Measurements from ENCODE around the gene PALB2. TPM values are rescaled to one million over a fixed set of nuclear protein-coding genes. Genes with fewer than 3 reads are reported as not detected.

The PALB2 gene
- total and polyA plus RNA-seq, 9 of the 15 experiments (the other 6 are each of a cell fraction or from before 2014, with no cell fraction given) = 7.0 to 25.8 (median 15.2) TPM

DNA sequence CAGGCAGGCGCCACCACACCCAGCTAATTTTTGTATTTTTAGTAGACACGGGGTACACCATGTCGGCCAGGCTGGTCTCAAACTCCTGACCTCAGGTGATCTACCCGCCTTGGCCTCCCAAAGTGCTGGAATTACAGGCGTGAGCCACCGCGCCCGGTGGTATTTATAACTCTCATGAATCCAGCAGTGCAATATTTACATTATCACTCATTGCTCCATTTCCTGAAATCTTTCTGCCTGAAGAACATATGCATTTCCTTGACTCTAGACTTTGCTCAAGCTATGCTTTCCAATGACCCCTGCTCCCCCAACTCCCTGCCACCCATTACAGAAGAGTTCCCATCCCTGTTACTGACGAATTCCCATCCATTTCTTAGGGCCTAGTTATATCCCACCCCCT lies 25.3 kb downstream of the PALB2 start (continued):
- TF ChIP-seq, protein P1, sequence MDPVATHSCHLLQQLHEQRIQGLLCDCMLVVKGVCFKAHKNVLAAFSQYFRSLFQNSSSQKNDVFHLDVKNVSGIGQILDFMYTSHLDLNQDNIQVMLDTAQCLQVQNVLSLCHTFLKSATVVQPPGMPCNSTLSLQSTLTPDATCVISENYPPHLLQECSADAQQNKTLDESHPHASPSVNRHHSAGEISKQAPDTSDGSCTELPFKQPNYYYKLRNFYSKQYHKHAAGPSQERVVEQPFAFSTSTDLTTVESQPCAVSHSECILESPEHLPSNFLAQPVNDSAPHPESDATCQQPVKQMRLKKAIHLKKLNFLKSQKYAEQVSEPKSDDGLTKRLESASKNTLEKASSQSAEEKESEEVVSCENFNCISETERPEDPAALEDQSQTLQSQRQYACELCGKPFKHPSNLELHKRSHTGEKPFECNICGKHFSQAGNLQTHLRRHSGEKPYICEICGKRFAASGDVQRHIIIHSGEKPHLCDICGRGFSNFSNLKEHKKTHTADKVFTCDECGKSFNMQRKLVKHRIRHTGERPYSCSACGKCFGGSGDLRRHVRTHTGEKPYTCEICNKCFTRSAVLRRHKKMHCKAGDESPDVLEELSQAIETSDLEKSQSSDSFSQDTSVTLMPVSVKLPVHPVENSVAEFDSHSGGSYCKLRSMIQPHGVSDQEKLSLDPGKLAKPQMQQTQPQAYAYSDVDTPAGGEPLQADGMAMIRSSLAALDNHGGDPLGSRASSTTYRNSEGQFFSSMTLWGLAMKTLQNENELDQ (CRISPR knock-in tag; IDR thresholded peaks at IDR 0.05; ENCODE audit: borderline replicate concordance) = no peak
- TF ChIP-seq OTX1 (CRISPR knock-in tag; IDR thresholded peaks at IDR 0.05) = no peak
- TF ChIP-seq, protein P2, sequence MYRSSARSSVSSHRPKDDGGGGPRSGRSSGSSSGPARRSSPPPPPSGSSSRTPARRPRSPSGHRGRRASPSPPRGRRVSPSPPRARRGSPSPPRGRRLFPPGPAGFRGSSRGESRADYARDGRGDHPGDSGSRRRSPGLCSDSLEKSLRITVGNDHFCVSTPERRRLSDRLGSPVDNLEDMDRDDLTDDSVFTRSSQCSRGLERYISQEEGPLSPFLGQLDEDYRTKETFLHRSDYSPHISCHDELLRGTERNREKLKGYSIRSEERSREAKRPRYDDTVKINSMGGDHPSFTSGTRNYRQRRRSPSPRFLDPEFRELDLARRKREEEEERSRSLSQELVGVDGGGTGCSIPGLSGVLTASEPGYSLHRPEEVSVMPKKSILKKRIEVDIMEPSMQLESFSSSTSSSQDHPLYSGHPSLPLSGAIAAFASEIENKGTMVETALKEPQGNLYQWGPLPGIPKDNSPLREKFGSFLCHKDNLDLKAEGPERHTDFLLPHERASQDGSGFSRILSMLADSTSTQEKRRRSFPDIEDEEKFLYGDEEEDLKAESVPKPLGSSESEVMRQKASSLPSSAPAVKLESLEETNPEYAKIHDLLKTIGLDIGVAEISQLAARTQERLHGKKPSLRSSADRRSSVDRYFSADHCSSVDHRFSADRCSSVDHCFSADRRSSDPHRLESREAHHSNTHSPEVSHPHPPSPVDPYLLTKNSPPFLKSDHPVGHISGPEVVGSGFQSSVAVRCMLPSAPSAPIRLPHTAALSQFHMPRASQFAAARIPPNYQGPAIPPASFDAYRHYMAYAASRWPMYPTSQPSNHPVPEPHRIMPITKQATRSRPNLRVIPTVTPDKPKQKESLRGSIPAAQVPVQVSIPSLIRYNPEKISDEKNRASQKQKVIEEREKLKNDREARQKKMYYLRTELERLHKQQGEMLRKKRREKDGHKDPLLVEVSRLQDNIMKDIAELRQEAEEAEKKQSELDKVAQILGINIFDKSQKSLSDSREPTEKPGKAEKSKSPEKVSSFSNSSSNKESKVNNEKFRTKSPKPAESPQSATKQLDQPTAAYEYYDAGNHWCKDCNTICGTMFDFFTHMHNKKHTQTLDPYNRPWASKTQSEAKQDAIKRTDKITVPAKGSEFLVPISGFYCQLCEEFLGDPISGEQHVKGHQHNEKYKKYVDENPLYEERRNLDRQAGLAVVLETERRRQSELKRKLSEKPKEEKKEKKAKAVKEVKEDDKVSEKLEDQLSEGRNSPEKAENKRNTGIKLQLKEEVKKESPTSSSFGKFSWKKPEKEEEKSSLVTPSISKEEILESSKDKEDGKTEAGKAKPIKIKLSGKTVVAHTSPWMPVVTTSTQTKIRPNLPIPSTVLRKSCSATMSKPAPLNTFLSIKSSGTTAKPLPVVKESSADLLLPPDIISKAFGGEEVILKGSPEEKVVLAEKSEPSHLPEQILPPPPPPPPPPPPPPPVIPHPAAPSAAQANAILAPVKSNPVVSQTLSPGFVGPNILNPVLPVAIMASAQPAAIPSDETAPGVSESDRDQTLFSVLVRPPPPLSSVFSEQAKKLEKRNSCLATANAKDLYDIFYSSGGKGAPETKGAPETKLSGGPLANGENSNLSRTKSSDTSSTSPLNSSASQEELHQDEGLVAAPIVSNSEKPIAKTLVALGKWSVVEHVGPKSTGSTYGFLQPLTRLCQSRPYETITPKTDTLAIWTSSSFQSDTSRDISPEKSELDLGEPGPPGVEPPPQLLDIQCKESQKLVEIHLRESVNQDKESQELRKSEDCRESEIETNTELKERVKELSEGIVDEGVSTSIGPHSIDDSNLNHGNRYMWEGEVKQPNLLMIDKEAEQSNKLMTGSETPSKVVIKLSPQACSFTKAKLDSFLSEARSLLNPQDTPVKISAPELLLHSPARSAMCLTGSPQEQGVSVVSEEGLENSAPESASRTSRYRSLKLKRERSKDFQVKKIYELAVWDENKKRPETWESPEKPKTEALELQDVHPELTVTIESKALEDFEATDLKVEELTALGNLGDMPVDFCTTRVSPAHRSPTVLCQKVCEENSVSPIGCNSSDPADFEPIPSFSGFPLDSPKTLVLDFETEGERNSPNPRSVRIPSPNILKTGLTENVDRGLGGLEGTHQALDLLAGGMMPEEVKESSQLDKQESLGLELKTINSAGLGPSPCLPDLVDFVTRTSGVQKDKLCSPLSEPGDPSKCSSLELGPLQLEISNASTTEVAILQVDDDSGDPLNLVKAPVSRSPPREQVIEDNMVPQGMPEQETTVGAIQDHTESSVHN (IDR thresholded peaks at IDR 0.05; ENCODE audit: borderline replicate concordance in 1 of 2, low read depth in 1 of 2) = no peak
- no peak for TF ChIP-seq SMARCA4 (IDR thresholded peaks at IDR 0.05)
- no peak for TF ChIP-seq E2F3 (CRISPR knock-in tag; IDR thresholded peaks at IDR 0.05)

All from K562 (cell line).